Effector CD8-positive, alpha-beta T cell (primary cell): ENCODE data around the gene MEP1B.
"Not testable (repeated sequence)": the region's sequence is repeated elsewhere in the genome, so short reads cannot be mapped to it uniquely, and the experiment has no call there.

Experiments used
- DNase-seq: peaks from one replicate; lab custom pipeline; 2025; lab: John Stamatoyannopoulos, UW

Gene MEP1B

DNA sequence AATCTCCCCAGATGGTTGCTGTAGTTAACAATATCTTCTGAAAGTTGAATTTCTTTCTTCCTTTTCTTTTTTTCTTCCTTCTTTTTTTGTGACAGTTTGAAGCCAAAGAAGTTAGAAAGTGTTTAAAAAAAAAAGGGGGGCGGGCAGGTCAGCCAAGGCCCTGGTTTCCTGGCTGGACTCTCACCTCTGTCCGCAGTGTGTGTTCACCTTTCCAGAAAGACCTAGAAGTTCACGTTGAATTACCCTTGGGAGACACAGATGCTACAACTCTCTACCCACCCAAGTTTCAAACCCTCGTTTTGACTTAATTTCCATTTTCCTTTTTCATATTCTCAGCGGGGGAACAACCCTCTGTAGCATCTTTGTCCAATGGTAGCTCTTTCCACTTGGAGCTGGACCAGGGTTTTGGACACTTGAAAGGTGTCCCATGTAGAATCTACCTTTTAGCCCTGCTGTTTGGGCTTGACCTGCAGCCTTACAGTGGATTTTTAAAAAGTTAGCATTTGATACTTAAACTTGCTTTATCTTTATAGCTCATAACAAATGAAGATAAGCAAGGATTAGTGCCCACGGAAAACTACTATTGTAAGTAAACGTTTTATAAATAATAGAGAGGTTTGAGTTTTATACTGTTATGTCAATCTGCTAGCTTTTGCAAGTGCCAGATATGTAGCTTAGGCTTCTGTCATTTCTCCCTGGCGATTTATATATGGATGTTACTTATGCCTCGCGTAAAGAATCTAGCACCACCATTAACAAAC is 20.0 kb downstream of the MEP1B start:
- DNase-seq, result no peak

DNA sequence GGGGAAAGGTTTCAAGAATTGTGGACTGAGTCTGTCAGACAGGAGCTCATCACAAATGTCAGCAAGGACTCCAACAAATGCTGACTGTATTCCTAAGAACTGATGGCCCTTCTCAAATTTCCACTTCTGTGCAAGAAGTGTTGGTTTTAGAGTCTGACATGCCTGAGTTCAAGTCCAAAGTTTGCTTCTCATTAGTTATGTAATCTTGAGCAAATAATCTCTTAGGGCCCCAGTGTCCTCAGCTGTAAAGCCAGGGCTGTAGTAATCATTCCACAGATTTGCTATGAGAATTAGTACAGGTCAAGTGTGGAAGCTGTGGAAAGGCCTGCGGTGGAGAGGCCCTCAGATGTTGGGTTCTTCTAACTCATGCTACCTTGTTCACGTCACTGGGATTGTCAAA is 23.9 kb downstream of the MEP1B start:
- DNase-seq, result no peak

DNA sequence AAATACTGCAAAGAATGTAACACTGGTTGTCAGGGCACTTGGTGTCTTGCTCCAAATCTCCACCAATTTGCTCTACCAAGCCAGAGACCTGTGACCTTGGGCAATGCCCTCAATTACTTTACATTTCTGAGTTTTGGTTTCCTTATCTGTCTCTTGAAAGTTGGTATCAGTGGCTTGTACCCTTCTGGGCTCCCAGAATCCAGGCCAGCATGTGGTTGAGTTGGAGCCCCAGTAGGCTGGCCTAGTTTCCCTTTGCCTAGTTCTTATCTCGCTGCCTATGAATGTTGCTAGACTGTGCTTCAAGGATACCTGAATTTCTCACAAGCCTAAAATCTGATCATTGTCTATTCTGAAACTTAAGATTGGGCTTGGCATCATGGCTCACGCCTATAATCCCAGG is 26.6 kb downstream of the MEP1B start:
- no peak for DNase-seq

DNA sequence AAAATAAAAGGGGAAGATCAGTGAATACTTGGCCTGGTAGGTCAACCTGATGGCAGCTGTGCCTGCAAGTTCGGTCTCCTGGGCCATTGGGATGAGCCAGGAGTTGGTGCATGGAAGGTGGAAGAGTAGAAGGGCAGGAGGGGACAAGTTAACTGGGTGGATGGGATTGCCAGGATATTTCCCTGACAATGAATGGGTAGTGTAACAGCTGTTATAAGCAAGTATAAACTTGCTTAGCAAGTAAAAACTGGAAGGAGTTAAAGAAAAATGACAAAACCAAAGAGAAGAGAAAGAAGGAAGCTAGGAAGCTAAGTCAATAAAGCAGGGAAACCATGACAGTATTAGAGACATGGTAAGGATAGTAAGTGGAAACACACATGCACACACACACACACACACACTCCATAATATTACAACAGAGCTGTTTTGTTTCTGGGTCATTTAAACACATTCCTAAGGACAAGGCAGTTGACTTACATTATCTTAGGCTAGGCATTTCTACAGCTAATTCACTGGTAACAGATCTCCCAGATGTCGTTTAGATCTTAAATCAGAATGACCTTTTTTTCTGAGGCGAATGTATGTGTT is 29.7 kb downstream of the MEP1B start:
- no peak for DNase-seq

DNA sequence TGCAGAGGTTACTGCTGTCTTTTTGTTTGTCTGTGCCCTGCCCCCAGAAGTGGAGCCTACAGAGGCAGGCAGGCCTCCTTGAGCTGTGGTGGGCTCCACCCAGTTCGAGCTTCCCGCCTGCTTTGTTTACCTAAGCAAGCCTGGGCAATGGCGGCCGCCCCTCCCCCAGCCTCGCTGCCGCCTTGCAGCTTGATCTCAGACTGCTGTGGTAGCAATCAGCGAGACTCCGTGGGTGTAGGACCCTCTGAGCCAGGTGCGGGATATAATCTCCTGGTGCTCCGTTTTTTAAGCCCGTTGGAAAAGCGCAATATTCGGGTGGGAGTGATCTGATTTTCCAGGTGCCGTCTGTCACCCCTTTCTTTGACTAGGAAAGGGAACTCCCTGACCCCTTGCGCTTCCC is 43.5 kb downstream of the MEP1B start:
- not testable (repeated sequence) for DNase-seq

DNA sequence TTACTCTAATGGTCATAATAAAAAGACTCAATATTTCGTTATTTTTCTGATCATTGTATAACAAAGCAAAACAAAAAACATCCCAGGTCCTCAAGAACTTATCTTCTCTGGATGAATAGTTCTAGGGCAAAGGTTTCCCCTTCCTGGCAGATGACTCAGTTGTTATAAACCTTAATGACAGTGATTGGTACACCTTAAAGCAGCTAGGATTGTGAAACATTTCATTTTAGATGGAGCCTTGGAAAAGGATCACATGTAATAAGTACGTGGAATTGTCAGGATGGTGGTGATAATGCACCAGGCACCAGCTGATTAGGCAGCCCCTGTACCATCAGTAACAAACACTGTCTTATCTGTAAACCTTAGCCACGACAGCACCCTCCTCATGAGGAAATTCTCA is 47.2 kb downstream of the MEP1B start:
- no peak for DNase-seq

DNA sequence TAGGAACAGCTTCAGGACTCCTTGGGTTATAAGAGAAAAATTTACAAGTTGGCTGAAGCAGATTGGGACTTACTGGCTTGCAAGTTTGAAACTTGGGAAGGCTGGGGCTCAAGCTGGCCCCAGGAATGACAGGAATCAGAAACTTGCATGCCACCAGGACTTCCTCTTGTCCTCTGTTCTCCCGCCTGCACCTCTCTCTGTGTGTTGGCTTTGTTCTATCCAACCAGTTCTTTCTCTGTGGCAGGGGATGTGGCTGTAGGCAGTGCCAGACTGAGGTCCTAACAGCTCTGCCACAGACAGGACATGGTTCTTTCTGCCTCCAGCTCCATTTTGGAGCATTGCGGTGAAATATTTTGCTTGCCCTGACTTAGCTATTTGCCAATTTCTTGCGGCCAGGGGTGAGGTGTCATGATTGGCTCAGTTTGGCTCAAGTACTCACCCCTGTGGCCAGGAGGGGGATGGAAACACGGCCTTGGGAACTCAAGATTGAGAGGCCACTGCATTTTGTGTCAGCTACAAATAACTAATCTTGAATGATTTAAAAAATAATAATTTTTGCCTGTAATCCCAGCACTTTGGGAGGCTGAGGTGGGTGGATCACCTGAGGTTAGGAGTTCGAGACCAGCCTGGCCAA is 48.9 kb downstream of the MEP1B start:
- no peak for DNase-seq

DNA sequence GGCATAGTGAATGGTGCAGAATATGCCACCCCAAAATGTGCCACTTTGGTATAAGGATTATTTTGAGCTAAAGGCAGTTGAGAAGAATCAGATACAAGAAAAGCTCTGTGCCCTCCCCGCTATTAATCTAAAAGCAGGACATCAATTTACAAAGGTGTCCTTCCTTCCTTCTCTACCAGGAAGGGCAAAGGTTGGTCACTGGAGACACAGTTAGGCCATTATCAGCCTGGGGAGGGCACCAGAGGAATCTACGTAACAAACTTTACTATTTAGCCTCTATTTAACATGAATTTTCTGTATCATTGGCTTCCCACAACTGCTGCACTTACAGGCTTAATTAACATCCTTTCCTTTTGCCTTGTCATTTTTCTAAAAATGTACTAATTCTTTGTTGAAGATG is 52.6 kb downstream of the MEP1B start:
- no peak for DNase-seq

- no peak for DNase-seq
Measured at GRCh38 chr18:32243358-32243757, 53.5 kb downstream of the MEP1B start.

- no peak for DNase-seq
Measured at GRCh38 chr18:32244881-32245280, 55.0 kb downstream of the MEP1B start.

DNA sequence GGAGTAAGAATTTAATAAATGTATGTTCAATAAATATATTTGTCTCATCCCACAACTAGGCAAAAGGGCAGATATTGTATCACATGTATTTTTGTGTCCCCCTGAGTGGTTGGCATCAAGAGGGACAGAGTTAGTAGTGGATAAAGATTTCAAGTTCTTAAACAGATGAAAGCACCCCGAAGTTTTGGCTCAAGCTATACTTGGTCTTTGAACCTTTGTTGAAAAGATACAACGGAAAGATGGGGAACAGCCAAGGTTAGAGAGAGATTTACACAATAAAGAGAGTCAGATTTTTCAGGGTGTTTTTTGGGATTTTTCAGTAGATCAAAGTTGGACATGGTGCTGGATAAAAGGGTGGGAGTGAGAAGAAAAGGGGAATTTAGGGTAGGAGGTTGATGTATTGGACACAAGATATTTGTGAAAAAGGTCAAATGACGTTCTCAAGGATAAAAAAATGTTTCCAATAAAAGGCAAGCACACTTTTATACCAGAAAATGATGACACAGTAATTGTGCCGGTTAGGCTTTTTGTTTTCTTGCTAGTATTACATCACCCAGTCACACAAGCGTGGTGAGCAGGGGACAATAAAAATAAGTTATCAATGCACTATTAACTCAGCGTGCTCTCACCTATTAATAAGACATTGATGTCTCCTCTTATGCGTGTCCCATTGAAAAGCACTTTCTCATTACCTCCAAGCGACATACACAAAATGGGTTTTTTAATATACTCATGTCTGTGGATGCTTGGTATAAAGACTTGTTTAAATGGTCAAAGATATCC is 59.5 kb downstream of the MEP1B start:
- no peak for DNase-seq

DNA sequence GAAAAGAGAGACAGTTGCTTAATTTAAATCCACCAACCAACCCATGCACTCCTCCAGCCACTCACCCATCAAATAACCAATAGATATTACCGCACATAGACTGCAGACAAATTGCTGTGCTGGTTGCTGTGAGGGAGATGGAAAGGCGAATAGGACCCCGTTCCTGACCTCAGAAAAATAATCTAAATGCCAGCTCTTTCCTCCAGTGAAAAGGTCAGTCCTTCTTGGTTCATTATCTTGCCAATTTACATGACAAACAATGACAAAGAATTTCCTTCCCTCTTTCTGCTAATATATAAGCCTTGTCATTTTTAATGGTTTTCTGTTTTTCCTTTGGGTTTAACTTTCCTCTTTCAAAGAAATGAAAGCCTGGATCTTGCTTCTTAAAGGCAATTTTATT is 61.6 kb downstream of the MEP1B start:
- DNase-seq, result no peak

DNA sequence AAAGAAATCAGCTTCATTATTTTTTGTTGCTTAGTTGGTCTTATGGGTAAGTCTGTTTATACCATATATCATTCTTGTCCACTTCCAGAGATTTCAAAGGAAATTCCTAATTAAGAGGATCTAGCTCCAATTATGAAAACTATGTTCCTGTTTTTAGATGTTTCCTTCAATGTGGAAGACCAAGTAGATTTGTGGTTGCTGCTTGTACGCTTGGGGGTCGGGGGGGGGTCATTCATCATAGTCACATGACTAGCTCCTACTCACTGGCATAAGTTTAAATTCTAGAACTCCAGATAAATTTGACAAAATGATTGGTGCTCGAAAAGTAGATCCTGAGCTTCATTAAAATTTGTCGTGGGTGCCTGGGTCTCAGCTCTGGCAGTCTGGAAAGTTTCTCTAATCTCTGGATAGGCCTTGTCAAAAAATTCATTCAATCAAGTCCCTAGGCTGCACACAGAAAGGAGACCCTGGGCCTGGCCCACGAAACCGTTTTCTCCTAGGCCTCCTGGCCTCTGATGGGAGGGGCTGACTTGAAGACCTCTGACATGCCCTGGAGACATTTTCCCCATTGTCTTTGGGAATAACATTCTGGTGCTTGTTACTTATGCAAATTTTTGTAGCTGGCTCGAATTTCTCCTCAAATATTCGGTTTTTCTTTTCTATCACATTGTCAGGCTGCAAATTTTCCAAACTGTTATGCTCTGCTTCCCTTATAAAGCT is 62.5 kb downstream of the MEP1B start:
- DNase-seq, result no peak

DNA sequence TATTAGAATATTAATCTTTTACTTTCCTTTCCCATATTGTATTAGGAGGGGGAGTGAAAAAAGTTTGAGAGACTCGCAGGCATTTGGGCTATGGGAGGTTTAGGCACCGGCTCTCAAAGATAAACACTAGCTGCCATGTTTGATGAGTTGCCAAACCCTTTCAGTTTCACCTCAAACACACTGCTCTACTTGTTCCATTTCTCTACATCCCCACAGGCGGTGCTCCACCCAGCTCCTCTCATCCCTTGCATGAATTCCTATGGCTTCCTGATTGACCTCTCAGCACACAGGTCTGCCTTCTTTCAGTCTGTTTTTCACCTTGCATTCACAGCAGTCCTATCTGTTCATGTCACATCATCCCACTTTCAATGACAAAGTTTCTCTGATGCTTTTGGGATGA is 65.7 kb downstream of the MEP1B start:
- DNase-seq, result no peak

GRCh38 chr18:32257084-32257785 is 67.4 kb downstream of the MEP1B start:
- DNase-seq, result no peak

DNA sequence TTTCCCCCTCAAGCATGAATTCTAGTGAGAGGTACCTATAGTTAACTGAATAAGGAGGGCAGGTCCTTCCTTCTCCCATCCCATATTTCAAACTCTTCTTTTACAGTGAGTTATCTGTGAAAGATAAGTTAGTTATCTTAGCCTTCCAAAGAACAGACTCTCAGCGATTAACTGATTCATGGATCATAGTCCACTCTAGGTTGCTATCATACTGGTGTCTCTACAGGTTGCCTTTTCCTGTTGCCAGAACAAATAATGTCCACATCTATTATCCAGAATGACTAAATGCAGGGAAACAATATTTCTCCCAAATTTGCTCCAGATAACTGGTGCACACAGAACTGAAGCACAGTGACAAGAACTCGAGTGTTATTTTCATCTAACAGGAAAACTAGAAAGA is 68.3 kb downstream of the MEP1B start:
- DNase-seq, result no peak

GRCh38 chr18:32258558-32259204 is 68.8 kb downstream of the MEP1B start:
- DNase-seq, result no peak

DNA sequence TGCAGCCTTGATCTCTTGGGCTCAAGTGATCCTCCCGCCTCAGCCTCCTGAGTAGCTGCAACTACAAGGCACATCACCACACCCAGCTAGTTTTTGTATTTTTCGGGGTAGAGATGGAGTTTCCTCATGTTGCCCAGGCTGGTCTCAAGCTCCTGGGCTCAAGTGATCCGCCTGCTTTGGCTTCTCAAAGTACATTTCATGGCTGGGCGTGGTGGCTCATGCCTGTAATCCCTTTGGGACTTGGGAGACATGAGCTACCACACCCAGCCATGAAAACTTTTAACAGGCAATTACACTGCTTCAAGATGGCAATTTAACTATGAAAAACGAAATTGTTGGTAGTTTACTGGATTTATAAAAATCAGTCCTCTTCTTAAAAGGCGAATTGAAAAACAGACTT is 69.7 kb downstream of the MEP1B start:
- DNase-seq, result no peak

GRCh38 chr18:32261003-32261402 is 71.2 kb downstream of the MEP1B start:
- no peak for DNase-seq

GRCh38 chr18:32262092-32262491 is 72.3 kb downstream of the MEP1B start:
- no peak for DNase-seq

DNA sequence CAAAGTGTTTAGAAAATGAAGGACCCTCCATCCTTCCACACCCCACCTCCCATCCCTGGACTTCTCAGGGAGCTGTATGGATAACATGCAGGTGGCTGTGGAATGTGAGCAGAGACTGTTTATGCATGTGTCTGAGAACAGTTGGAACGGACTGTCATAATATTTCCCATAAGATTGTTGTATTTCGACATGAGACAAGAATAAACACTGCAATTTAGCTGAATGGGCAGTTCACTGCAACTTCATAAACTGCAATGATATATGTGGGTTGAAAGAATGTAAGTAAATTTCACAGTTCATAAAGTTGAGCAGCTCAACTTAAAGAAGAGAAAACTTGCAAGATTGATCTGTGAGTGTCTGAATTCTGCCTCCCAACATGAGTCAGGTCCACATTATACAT is 74.6 kb downstream of the MEP1B start:
- DNase-seq, result no peak
